ENCODE results near the gene TIMP3.

TIMP3 gene

GRCh38 chr22:32786027-32786418, 15.5 kb upstream of the TIMP3 start:
- no peak for DNase-seq (ENCODE audit: low spot score)

- DNase-seq (ENCODE audit: low spot score), result no peak
Observed at GRCh38 chr22:32788904-32789624, 12.4 kb upstream of the TIMP3 start.

GRCh38 chr22:32789797-32790620, 11.5 kb upstream of the TIMP3 start:
- no peak for DNase-seq (ENCODE audit: low spot score)

GRCh38 chr22:32791056-32791455, 10.4 kb upstream of the TIMP3 start:
- no peak for DNase-seq (ENCODE audit: low spot score)

- no peak for DNase-seq (ENCODE audit: low spot score)
Observed at GRCh38 chr22:32791485-32791884, 10.0 kb upstream of the TIMP3 start.

- DNase-seq (ENCODE audit: low spot score), result no peak
Observed at GRCh38 chr22:32793589-32793988, 7.9 kb upstream of the TIMP3 start.

GRCh38 chr22:32794449-32795213, 6.9 kb upstream of the TIMP3 start:
- DNase-seq (ENCODE audit: low spot score), result no peak

- DNase-seq (ENCODE audit: low spot score), result no peak
Observed at GRCh38 chr22:32795214-32795596, 6.3 kb upstream of the TIMP3 start.

GRCh38 chr22:32796865-32797573, 4.5 kb upstream of the TIMP3 start:
- DNase-seq (ENCODE audit: low spot score), result peak; percentile 80

GRCh38 chr22:32799496-32799895, 2.0 kb upstream of the TIMP3 start:
- no peak for DNase-seq (ENCODE audit: low spot score)

- no peak for DNase-seq (ENCODE audit: low spot score)
Observed at GRCh38 chr22:32800158-32800882, 1.2 kb upstream of the TIMP3 start.

- DNase-seq (ENCODE audit: low spot score), result no peak
Observed at GRCh38 chr22:32800994-32801536, 440 bp upstream of the TIMP3 start.

- DNase-seq (ENCODE audit: low spot score), result no peak
Observed at GRCh38 chr22:32802237-32802765, 796 bp downstream of the TIMP3 start.

GRCh38 chr22:32803020-32803737, 1.7 kb downstream of the TIMP3 start:
- DNase-seq (ENCODE audit: low spot score), result no peak

GRCh38 chr22:32803738-32804435, 2.4 kb downstream of the TIMP3 start:
- DNase-seq (ENCODE audit: low spot score), result no peak

GRCh38 chr22:32804531-32805360, 3.2 kb downstream of the TIMP3 start:
- DNase-seq (ENCODE audit: low spot score), result no peak

GRCh38 chr22:32805361-32805881, 3.9 kb downstream of the TIMP3 start:
- no peak for DNase-seq (ENCODE audit: low spot score)

- DNase-seq (ENCODE audit: low spot score), result no peak
Observed at GRCh38 chr22:32806296-32806695, 4.8 kb downstream of the TIMP3 start.

Data from left forelimb (tissue), 1 donor.